GM12878 (cell line): ENCODE results near the gene SRSF10.

Experiments
- CTCF ChIP-seq, 3 experiments: IDR thresholded peaks in 2 of 3; conservative IDR thresholded peaks in 1 of 3; 2 replicates each; pipeline ENCODE4 v1.5.1; 2011; ENCODE audit warnings: low read depth in 3 of 3, low read length in 3 of 3, mild to moderate bottlenecking in 3 of 3, control low read depth in 2 of 3, moderate library complexity in 2 of 3, inconsistent platforms in 1 of 3, mixed read lengths in 1 of 3; ENCODE audit not compliant: control insufficient read depth in 2 of 3, insufficient read depth in 1 of 3; ENCODE audit errors: extremely low read depth in 1 of 3
- POLR2AphosphoS5 ChIP-seq: IDR thresholded peaks from 2 replicates; pipeline ENCODE4 v1.6.1; 2011; ENCODE audit warnings: mild to moderate bottlenecking, low read length, inconsistent platforms
- SREBF2 ChIP-seq: IDR thresholded peaks from 2 replicates; pipeline ENCODE4 v1.6.1; 2012; ENCODE audit warnings: mild to moderate bottlenecking, low read length
- ZZZ3 ChIP-seq: IDR thresholded peaks from 2 replicates; pipeline ENCODE4 v1.6.1; 2011; ENCODE audit warnings: low read depth; ENCODE audit not compliant: control insufficient read depth, insufficient read length

GRCh38 chr1:24010650-24011049 is 30.5 kb upstream of the SRSF10 start:
- TF ChIP-seq SREBF2 (no peak), CTCF (IDR thresholded peaks at IDR 0.05 in 2 of 3, conservative IDR thresholded peaks at IDR 0.05 in 1 of 3; ENCODE audit: control insufficient read depth in 2 of 3, extremely low read depth in 1 of 3, insufficient read depth in 1 of 3, low read depth in 3 of 3, low read length in 3 of 3) (no peak), POLR2AphosphoS5 (no peak), ZZZ3 (no peak)
